GM21367 (cell line): ENCODE results near the gene INSIG2.

Experiments
- ATAC-seq: cut with Tn5 transposase; IDR thresholded peaks from one replicate; pipeline ENCODE4 v1.9.1; 2021; ENCODE audit not compliant: unreplicated experiment

INSIG2 gene

GRCh38 chr2:118127250-118127649, 39.0 kb downstream of the INSIG2 start:
- no peak for ATAC-seq

GRCh38 chr2:118128826-118129225, 40.6 kb downstream of the INSIG2 start:
- no peak for ATAC-seq

- no peak for ATAC-seq
Observed at GRCh38 chr2:118130385-118130784, 42.1 kb downstream of the INSIG2 start.

- ATAC-seq: no peak
Observed at GRCh38 chr2:118131771-118132170, 43.5 kb downstream of the INSIG2 start.

GRCh38 chr2:118133916-118134315, 45.6 kb downstream of the INSIG2 start:
- ATAC-seq: no peak

GRCh38 chr2:118134650-118135049, 46.4 kb downstream of the INSIG2 start:
- no peak for ATAC-seq

- no peak for ATAC-seq
Observed at GRCh38 chr2:118145207-118145606, 56.9 kb downstream of the INSIG2 start.

- no peak for ATAC-seq
Observed at GRCh38 chr2:118145806-118146205, 57.5 kb downstream of the INSIG2 start.

GRCh38 chr2:118146315-118147283, 58.3 kb downstream of the INSIG2 start:
- ATAC-seq: no peak

GRCh38 chr2:118148133-118148532, 59.9 kb downstream of the INSIG2 start:
- ATAC-seq: no peak

- ATAC-seq: no peak
Observed at GRCh38 chr2:118148809-118149208, 60.5 kb downstream of the INSIG2 start.

- ATAC-seq: no peak
Observed at GRCh38 chr2:118150294-118150693, 62.0 kb downstream of the INSIG2 start.

GRCh38 chr2:118151831-118152230, 63.6 kb downstream of the INSIG2 start:
- no peak for ATAC-seq

GRCh38 chr2:118153433-118153832, 65.2 kb downstream of the INSIG2 start:
- ATAC-seq: no peak

- no peak for ATAC-seq
Observed at GRCh38 chr2:118154176-118154575, 65.9 kb downstream of the INSIG2 start.
